ENCODE measurements around the gene MSH5. TPM values are rescaled to one million over a fixed set of nuclear protein-coding genes. Genes with fewer than 3 reads are reported as not detected.

MSH5 gene
- total and polyA plus RNA-seq, 2 of the 13 experiments (the other 11 are each of a cell fraction or from before 2014, with no cell fraction given), result 10.2 to 38.7 TPM

DNA sequence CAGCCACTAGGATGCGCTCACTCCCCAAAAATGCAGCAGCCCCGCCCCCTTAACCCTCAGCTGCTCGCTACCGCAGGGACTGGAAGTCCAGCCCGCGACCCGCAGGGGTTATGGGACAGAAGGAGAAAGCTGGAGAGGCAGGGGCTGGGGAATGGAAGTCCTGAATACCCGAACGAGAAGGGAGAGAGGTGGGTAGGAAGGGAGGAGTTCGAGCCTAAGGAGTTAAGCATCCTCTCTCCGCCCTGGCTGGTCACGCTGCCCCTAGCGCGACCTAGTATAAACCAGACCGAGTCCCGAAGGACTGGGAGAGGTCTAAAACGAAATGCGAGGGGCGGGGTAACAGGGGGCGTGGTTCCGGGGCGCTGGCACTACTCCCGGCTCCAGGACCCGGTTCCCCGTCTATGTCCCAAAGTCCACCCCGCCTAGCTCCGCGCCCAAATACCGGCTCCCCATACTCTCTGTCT, 10.3 kb upstream of the MSH5 start (continued):
- TF ChIP-seq, protein P1, sequence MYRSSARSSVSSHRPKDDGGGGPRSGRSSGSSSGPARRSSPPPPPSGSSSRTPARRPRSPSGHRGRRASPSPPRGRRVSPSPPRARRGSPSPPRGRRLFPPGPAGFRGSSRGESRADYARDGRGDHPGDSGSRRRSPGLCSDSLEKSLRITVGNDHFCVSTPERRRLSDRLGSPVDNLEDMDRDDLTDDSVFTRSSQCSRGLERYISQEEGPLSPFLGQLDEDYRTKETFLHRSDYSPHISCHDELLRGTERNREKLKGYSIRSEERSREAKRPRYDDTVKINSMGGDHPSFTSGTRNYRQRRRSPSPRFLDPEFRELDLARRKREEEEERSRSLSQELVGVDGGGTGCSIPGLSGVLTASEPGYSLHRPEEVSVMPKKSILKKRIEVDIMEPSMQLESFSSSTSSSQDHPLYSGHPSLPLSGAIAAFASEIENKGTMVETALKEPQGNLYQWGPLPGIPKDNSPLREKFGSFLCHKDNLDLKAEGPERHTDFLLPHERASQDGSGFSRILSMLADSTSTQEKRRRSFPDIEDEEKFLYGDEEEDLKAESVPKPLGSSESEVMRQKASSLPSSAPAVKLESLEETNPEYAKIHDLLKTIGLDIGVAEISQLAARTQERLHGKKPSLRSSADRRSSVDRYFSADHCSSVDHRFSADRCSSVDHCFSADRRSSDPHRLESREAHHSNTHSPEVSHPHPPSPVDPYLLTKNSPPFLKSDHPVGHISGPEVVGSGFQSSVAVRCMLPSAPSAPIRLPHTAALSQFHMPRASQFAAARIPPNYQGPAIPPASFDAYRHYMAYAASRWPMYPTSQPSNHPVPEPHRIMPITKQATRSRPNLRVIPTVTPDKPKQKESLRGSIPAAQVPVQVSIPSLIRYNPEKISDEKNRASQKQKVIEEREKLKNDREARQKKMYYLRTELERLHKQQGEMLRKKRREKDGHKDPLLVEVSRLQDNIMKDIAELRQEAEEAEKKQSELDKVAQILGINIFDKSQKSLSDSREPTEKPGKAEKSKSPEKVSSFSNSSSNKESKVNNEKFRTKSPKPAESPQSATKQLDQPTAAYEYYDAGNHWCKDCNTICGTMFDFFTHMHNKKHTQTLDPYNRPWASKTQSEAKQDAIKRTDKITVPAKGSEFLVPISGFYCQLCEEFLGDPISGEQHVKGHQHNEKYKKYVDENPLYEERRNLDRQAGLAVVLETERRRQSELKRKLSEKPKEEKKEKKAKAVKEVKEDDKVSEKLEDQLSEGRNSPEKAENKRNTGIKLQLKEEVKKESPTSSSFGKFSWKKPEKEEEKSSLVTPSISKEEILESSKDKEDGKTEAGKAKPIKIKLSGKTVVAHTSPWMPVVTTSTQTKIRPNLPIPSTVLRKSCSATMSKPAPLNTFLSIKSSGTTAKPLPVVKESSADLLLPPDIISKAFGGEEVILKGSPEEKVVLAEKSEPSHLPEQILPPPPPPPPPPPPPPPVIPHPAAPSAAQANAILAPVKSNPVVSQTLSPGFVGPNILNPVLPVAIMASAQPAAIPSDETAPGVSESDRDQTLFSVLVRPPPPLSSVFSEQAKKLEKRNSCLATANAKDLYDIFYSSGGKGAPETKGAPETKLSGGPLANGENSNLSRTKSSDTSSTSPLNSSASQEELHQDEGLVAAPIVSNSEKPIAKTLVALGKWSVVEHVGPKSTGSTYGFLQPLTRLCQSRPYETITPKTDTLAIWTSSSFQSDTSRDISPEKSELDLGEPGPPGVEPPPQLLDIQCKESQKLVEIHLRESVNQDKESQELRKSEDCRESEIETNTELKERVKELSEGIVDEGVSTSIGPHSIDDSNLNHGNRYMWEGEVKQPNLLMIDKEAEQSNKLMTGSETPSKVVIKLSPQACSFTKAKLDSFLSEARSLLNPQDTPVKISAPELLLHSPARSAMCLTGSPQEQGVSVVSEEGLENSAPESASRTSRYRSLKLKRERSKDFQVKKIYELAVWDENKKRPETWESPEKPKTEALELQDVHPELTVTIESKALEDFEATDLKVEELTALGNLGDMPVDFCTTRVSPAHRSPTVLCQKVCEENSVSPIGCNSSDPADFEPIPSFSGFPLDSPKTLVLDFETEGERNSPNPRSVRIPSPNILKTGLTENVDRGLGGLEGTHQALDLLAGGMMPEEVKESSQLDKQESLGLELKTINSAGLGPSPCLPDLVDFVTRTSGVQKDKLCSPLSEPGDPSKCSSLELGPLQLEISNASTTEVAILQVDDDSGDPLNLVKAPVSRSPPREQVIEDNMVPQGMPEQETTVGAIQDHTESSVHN (CRISPR knock-in tag; IDR thresholded peaks at IDR 0.05), result peak; percentile 35; the same call in 1 of the 2 replicates
- TF ChIP-seq ETV5 (CRISPR knock-in tag; IDR thresholded peaks at IDR 0.05; ENCODE audit: borderline replicate concordance) (peak; percentile 29; the same call in 1 of the 2 replicates), ATM (IDR thresholded peaks at IDR 0.05; ENCODE audit: borderline replicate concordance) (no peak), CEBPG (CRISPR knock-in tag; IDR thresholded peaks at IDR 0.05) (no peak), DMAP1 (CRISPR knock-in tag; IDR thresholded peaks at IDR 0.05) (no peak; the same call in 1 of the 2 replicates), NPAS2 (CRISPR knock-in tag; IDR thresholded peaks at IDR 0.05; ENCODE audit: borderline replicate concordance) (no peak), HOXD1 (CRISPR knock-in tag; IDR thresholded peaks at IDR 0.05) (no peak), ZNF773 (CRISPR knock-in tag; IDR thresholded peaks at IDR 0.05; ENCODE audit: borderline replicate concordance) (no peak), SRF (IDR thresholded peaks at IDR 0.05; ENCODE audit: low read depth, low read length) (no peak), ZNF274 (CRISPR knock-in tag; IDR thresholded peaks at IDR 0.05) (no peak; the same call in 1 of the 2 replicates), NFRKB (IDR thresholded peaks at IDR 0.05) (no peak), RBAK (CRISPR knock-in tag; IDR thresholded peaks at IDR 0.05) (no peak), ZNF496 (CRISPR knock-in tag; IDR thresholded peaks at IDR 0.05; ENCODE audit: insufficient replicate concordance) (no peak), HNRNPH1 (optimal IDR thresholded peaks at IDR 0.05; ENCODE audit: low read depth, low read length) (no peak), ZNF136 (CRISPR knock-in tag; IDR thresholded peaks at IDR 0.05; ENCODE audit: low read depth) (0 out of 2 replicates have a peak, but pooled peaks have one; percentile 19), RXRA (CRISPR knock-in tag; IDR thresholded peaks at IDR 0.05) (peak; percentile 54; the same call in 1 of the 2 replicates), RFX5 (IDR thresholded peaks at IDR 0.05; ENCODE audit: low read depth, low read length) (0 out of 2 replicates have a peak, but pooled peaks have one; percentile 6)
- TF ChIP-seq, protein P2, sequence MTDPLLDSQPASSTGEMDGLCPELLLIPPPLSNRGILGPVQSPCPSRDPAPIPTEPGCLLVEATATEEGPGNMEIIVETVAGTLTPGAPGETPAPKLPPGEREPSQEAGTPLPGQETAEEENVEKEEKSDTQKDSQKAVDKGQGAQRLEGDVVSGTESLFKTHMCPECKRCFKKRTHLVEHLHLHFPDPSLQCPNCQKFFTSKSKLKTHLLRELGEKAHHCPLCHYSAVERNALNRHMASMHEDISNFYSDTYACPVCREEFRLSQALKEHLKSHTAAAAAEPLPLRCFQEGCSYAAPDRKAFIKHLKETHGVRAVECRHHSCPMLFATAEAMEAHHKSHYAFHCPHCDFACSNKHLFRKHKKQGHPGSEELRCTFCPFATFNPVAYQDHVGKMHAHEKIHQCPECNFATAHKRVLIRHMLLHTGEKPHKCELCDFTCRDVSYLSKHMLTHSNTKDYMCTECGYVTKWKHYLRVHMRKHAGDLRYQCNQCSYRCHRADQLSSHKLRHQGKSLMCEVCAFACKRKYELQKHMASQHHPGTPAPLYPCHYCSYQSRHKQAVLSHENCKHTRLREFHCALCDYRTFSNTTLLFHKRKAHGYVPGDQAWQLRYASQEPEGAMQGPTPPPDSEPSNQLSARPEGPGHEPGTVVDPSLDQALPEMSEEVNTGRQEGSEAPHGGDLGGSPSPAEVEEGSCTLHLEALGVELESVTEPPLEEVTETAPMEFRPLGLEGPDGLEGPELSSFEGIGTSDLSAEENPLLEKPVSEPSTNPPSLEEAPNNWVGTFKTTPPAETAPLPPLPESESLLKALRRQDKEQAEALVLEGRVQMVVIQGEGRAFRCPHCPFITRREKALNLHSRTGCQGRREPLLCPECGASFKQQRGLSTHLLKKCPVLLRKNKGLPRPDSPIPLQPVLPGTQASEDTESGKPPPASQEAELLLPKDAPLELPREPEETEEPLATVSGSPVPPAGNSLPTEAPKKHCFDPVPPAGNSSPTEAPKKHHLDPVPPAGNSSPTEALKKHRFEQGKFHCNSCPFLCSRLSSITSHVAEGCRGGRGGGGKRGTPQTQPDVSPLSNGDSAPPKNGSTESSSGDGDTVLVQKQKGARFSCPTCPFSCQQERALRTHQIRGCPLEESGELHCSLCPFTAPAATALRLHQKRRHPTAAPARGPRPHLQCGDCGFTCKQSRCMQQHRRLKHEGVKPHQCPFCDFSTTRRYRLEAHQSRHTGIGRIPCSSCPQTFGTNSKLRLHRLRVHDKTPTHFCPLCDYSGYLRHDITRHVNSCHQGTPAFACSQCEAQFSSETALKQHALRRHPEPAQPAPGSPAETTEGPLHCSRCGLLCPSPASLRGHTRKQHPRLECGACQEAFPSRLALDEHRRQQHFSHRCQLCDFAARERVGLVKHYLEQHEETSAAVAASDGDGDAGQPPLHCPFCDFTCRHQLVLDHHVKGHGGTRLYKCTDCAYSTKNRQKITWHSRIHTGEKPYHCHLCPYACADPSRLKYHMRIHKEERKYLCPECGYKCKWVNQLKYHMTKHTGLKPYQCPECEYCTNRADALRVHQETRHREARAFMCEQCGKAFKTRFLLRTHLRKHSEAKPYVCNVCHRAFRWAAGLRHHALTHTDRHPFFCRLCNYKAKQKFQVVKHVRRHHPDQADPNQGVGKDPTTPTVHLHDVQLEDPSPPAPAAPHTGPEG (CRISPR knock-in tag; IDR thresholded peaks at IDR 0.05), result peak; percentile 77

All from HepG2 (cell line).